GM12872 (cell line): ENCODE measurements around the gene PTPRN2.

ENCODE experiments used
- CTCF ChIP-seq: IDR thresholded peaks from 3 replicates; pipeline ENCODE4 v1.5.1; 2011; ENCODE audit warnings: low read depth, mild to moderate bottlenecking, low read length, moderate library complexity; ENCODE audit not compliant: insufficient read depth

PTPRN2 gene

GRCh38 chr7:157863906-157864810, 723.5 kb downstream of the PTPRN2 start:
- no peak for TF ChIP-seq CTCF

- TF ChIP-seq CTCF: no peak
Measured at GRCh38 chr7:157863176-157863575, 724.4 kb downstream of the PTPRN2 start.

GRCh38 chr7:157862731-157863130, 724.9 kb downstream of the PTPRN2 start:
- TF ChIP-seq CTCF: no peak

GRCh38 chr7:157861551-157861950, 726.1 kb downstream of the PTPRN2 start:
- no peak for TF ChIP-seq CTCF

- TF ChIP-seq CTCF: no peak
Measured at GRCh38 chr7:157861031-157861491, 726.6 kb downstream of the PTPRN2 start.

GRCh38 chr7:157860406-157860805, 727.2 kb downstream of the PTPRN2 start:
- TF ChIP-seq CTCF: no peak

- no peak for TF ChIP-seq CTCF
Measured at GRCh38 chr7:157859915-157860314, 727.7 kb downstream of the PTPRN2 start.
